ENCODE data around the gene LAMA2.

LAMA2 gene

GRCh38 chr6:129287231-129288177 lies 404.6 kb downstream of the LAMA2 start:
- Histone ChIP-seq H3K27me3 (ENCODE audit: insufficient read depth, insufficient read length) (no peaks in the 10 kb centered on the region), H3K9me3 (ENCODE audit: insufficient read depth, low read length) (no peaks in the 10 kb centered on the region), H3K36me3 (ENCODE audit: insufficient read depth, insufficient read length, low read length) (no peaks in the 10 kb centered on the region), H3K9ac (ENCODE audit: insufficient read length, low read depth) (no peak overlapping the region), H3K4me1 (ENCODE audit: insufficient read depth, insufficient read length) (no peaks in the 10 kb centered on the region), H3K4me3 (ENCODE audit: insufficient read length, low read depth) (no peak overlapping the region)
- no peak for TF ChIP-seq YY1 (IDR thresholded peaks at IDR 0.05; ENCODE audit: insufficient read depth, insufficient read length)
- TF ChIP-seq SUZ12 (IDR thresholded peaks at IDR 0.05; ENCODE audit: extremely low read depth, insufficient read depth, insufficient read length), result no peak
- DNase-seq (ENCODE audit: low read depth, low spot score), result no peak

GRCh38 chr6:129289442-129289841 lies 406.5 kb downstream of the LAMA2 start:
- no peaks in the 10 kb centered on the region for H3K27me3 ChIP-seq (ENCODE audit: insufficient read depth, insufficient read length)
- H3K36me3 ChIP-seq (ENCODE audit: insufficient read depth, insufficient read length, low read length), result no peaks in the 10 kb centered on the region
- no peak for DNase-seq (ENCODE audit: low read depth, low spot score)
- H3K9me3 ChIP-seq (ENCODE audit: insufficient read depth, low read length), result no peaks in the 10 kb centered on the region
- H3K4me3 ChIP-seq (ENCODE audit: insufficient read length, low read depth), result no peak overlapping the region
- TF ChIP-seq YY1 (IDR thresholded peaks at IDR 0.05; ENCODE audit: insufficient read depth, insufficient read length) (no peak), SUZ12 (IDR thresholded peaks at IDR 0.05; ENCODE audit: extremely low read depth, insufficient read depth, insufficient read length) (no peak), ZNF274 (IDR thresholded peaks at IDR 0.05; ENCODE audit: low read depth, low read length) (no peak)
- no peaks in the 10 kb centered on the region for H3K4me1 ChIP-seq (ENCODE audit: insufficient read depth, insufficient read length)
- no peak overlapping the region for H3K9ac ChIP-seq (ENCODE audit: insufficient read length, low read depth)

- Histone ChIP-seq H3K4me3 (ENCODE audit: insufficient read length, low read depth) (no peak overlapping the region), H3K9me3 (ENCODE audit: insufficient read depth, low read length) (no peaks in the 10 kb centered on the region), H3K36me3 (ENCODE audit: insufficient read depth, insufficient read length, low read length) (no peaks in the 10 kb centered on the region), H3K9ac (ENCODE audit: insufficient read length, low read depth) (no peak overlapping the region), H3K27me3 (ENCODE audit: insufficient read depth, insufficient read length) (no peaks in the 10 kb centered on the region), H3K4me1 (ENCODE audit: insufficient read depth, insufficient read length) (no peaks in the 10 kb centered on the region)
- no peak for TF ChIP-seq YY1 (IDR thresholded peaks at IDR 0.05; ENCODE audit: insufficient read depth, insufficient read length)
- TF ChIP-seq ZNF274 (IDR thresholded peaks at IDR 0.05; ENCODE audit: low read depth, low read length), result no peak
- TF ChIP-seq SUZ12 (IDR thresholded peaks at IDR 0.05; ENCODE audit: extremely low read depth, insufficient read depth, insufficient read length), result no peak
- DNase-seq (ENCODE audit: low read depth, low spot score), result no peak
Observed at GRCh38 chr6:129292836-129293235, 409.9 kb downstream of the LAMA2 start.

- DNase-seq (ENCODE audit: low read depth, low spot score), result no peak
- H3K4me1 ChIP-seq (ENCODE audit: insufficient read depth, insufficient read length), result no peaks in the 10 kb centered on the region
- no peaks in the 10 kb centered on the region for H3K9me3 ChIP-seq (ENCODE audit: insufficient read depth, low read length)
- H3K9ac ChIP-seq (ENCODE audit: insufficient read length, low read depth), result no peak overlapping the region
- TF ChIP-seq YY1 (IDR thresholded peaks at IDR 0.05; ENCODE audit: insufficient read depth, insufficient read length), result no peak
- TF ChIP-seq ZNF274 (IDR thresholded peaks at IDR 0.05; ENCODE audit: low read depth, low read length), result no peak
- no peak for TF ChIP-seq SUZ12 (IDR thresholded peaks at IDR 0.05; ENCODE audit: extremely low read depth, insufficient read depth, insufficient read length)
- no peaks in the 10 kb centered on the region for H3K36me3 ChIP-seq (ENCODE audit: insufficient read depth, insufficient read length, low read length)
- no peak overlapping the region for H3K4me3 ChIP-seq (ENCODE audit: insufficient read length, low read depth)
- no peaks in the 10 kb centered on the region for H3K27me3 ChIP-seq (ENCODE audit: insufficient read depth, insufficient read length)
Observed at GRCh38 chr6:129297592-129297991, 414.7 kb downstream of the LAMA2 start.

- Histone ChIP-seq H3K9ac (ENCODE audit: insufficient read length, low read depth) (no peak overlapping the region), H3K4me1 (ENCODE audit: insufficient read depth, insufficient read length) (no peaks in the 10 kb centered on the region), H3K4me3 (ENCODE audit: insufficient read length, low read depth) (no peak overlapping the region), H3K27me3 (ENCODE audit: insufficient read depth, insufficient read length) (no peaks in the 10 kb centered on the region), H3K36me3 (ENCODE audit: insufficient read depth, insufficient read length, low read length) (no peaks in the 10 kb centered on the region), H3K9me3 (ENCODE audit: insufficient read depth, low read length) (no peaks in the 10 kb centered on the region)
- TF ChIP-seq YY1 (IDR thresholded peaks at IDR 0.05; ENCODE audit: insufficient read depth, insufficient read length), result no peak
- TF ChIP-seq SUZ12 (IDR thresholded peaks at IDR 0.05; ENCODE audit: extremely low read depth, insufficient read depth, insufficient read length), result no peak
- no peak for TF ChIP-seq ZNF274 (IDR thresholded peaks at IDR 0.05; ENCODE audit: low read depth, low read length)
- no peak for DNase-seq (ENCODE audit: low read depth, low spot score)
Observed at GRCh38 chr6:129302671-129303070, 419.7 kb downstream of the LAMA2 start.

- Histone ChIP-seq H3K9me3 (ENCODE audit: insufficient read depth, low read length) (no peaks in the 10 kb centered on the region; the same call in 1 of the 2 replicates), H3K4me1 (ENCODE audit: insufficient read depth, insufficient read length) (no peaks in the 10 kb centered on the region), H3K27me3 (ENCODE audit: insufficient read depth, insufficient read length) (no peaks in the 10 kb centered on the region), H3K9ac (ENCODE audit: insufficient read length, low read depth) (no peak overlapping the region), H3K36me3 (ENCODE audit: insufficient read depth, insufficient read length, low read length) (no peaks in the 10 kb centered on the region), H3K4me3 (ENCODE audit: insufficient read length, low read depth) (no peak overlapping the region)
- TF ChIP-seq ZNF274 (IDR thresholded peaks at IDR 0.05; ENCODE audit: low read depth, low read length), result no peak
- TF ChIP-seq YY1 (IDR thresholded peaks at IDR 0.05; ENCODE audit: insufficient read depth, insufficient read length), result no peak
- no peak for TF ChIP-seq SUZ12 (IDR thresholded peaks at IDR 0.05; ENCODE audit: extremely low read depth, insufficient read depth, insufficient read length)
- DNase-seq (ENCODE audit: low read depth, low spot score), result no peak
Observed at GRCh38 chr6:129306826-129307225, 423.9 kb downstream of the LAMA2 start.

GRCh38 chr6:129307845-129308244 lies 424.9 kb downstream of the LAMA2 start:
- DNase-seq (ENCODE audit: low read depth, low spot score), result no peak
- TF ChIP-seq SUZ12 (IDR thresholded peaks at IDR 0.05; ENCODE audit: extremely low read depth, insufficient read depth, insufficient read length) (no peak), YY1 (IDR thresholded peaks at IDR 0.05; ENCODE audit: insufficient read depth, insufficient read length) (no peak), ZNF274 (IDR thresholded peaks at IDR 0.05; ENCODE audit: low read depth, low read length) (no peak)
- no peak overlapping the region for H3K4me3 ChIP-seq (ENCODE audit: insufficient read length, low read depth)
- no peaks in the 10 kb centered on the region for H3K4me1 ChIP-seq (ENCODE audit: insufficient read depth, insufficient read length)
- H3K9ac ChIP-seq (ENCODE audit: insufficient read length, low read depth), result no peak overlapping the region
- H3K27me3 ChIP-seq (ENCODE audit: insufficient read depth, insufficient read length), result no peaks in the 10 kb centered on the region
- no peaks in the 10 kb centered on the region for H3K36me3 ChIP-seq (ENCODE audit: insufficient read depth, insufficient read length, low read length)
- no peaks in the 10 kb centered on the region; the same call in 1 of the 2 replicates for H3K9me3 ChIP-seq (ENCODE audit: insufficient read depth, low read length)

Measured in NT2/D1 (cell line).